ENCODE results near the gene MYO10. TPM values are rescaled to one million over a fixed set of nuclear protein-coding genes. Genes with fewer than 3 reads are reported as not detected.

The MYO10 gene
- total and polyA plus RNA-seq, 2 of the 8 experiments (the other 6 are each of a cell fraction or from before 2014, with no cell fraction given), result 21.5 to 107 TPM

GRCh38 chr5:16957304-16958196 lies 21.5 kb upstream of the MYO10 start (continued):
- TF ChIP-seq CHD7 (IDR thresholded peaks at IDR 0.05; ENCODE audit: insufficient replicate concordance, low read length) (no peak), KDM4A (IDR thresholded peaks at IDR 0.05; ENCODE audit: low read depth, low read length, severe bottlenecking) (no peak), CHD1 (IDR thresholded peaks at IDR 0.05; ENCODE audit: low read depth, low read length) (no peak), SP4 (IDR thresholded peaks at IDR 0.05; ENCODE audit: low read length) (no peak), SP1 (IDR thresholded peaks at IDR 0.05; ENCODE audit: low read depth, low read length) (no peak), TBP (IDR thresholded peaks at IDR 0.05; ENCODE audit: low read depth, low read length) (no peak)
